Liver (tissue), 9 donors: Measurements from ENCODE around the gene GALNT17. TPM values are rescaled to one million over a fixed set of nuclear protein-coding genes. Genes with fewer than 3 reads are reported as not detected.

Experiments
- DNase-seq: peaks from one replicate; pipeline ENCODE4 v3.0.0-alpha.2; 2017; ENCODE audit warnings: low spot score
- H3K27ac ChIP-seq, 2 donors: one replicate each; pipeline ENCODE4 v1.7.0; 2013; ENCODE audit warnings: inconsistent platforms in 2 of 2, low read length in 2 of 2, control low read depth in 1 of 2, low read depth in 1 of 2, mild to moderate bottlenecking in 1 of 2
- H3K27me3 ChIP-seq, 4 donors: one replicate each; pipeline versions ENCODE4 v1.6.1 to v1.7.0; 2013; ENCODE audit warnings: low read length in 3 of 4, inconsistent platforms in 1 of 4, mild to moderate bottlenecking in 1 of 4, moderate library complexity in 1 of 4; ENCODE audit not compliant: control insufficient read depth in 4 of 4, insufficient read depth in 4 of 4
- H3K36me3 ChIP-seq, 4 donors: one replicate each; pipeline versions ENCODE4 v1.6.1 to v1.7.0; 2013; ENCODE audit warnings: low read length in 3 of 4, mild to moderate bottlenecking in 3 of 4, low read depth in 1 of 4, moderate library complexity in 1 of 4; ENCODE audit not compliant: control insufficient read depth in 4 of 4, insufficient read depth in 3 of 4
- H3K4me1 ChIP-seq, 4 donors: one replicate each; pipeline versions ENCODE4 v1.6.1 to v1.7.0; 2013; ENCODE audit warnings: low read length in 3 of 4, mild to moderate bottlenecking in 3 of 4, moderate library complexity in 1 of 4; ENCODE audit not compliant: control insufficient read depth in 4 of 4, insufficient read depth in 4 of 4
- H3K4me3 ChIP-seq, 3 donors: one replicate each; pipeline versions ENCODE4 v1.6.1 to v1.7.0; 2013; ENCODE audit warnings: low read length in 3 of 3, control low read depth in 1 of 3, low read depth in 1 of 3, mild to moderate bottlenecking in 1 of 3
- H3K9ac ChIP-seq, 2 donors: one replicate each; pipeline ENCODE4 v1.7.0; 2013; ENCODE audit warnings: low read length in 2 of 2, mild to moderate bottlenecking in 2 of 2, moderate library complexity in 2 of 2, control low read depth in 1 of 2, low read depth in 1 of 2
- H3K9me3 ChIP-seq, 4 donors: one replicate each; pipeline versions ENCODE4 v1.6.1 to v1.7.0; 2013; ENCODE audit warnings: low read length in 3 of 4; ENCODE audit not compliant: control insufficient read depth in 4 of 4
- ATF3 ChIP-seq: IDR thresholded peaks from 2 replicates; pipeline ENCODE4 v1.6.1; 2016; ENCODE audit warnings: antibody characterized with exemption
- CTCF ChIP-seq: fragments of 150-350 bp; IDR thresholded peaks from 2 replicates; pipeline ENCODE4 v1.5.1; 2017; ENCODE audit warnings: improper control_type of control experiment, low read depth, low read length; ENCODE audit not compliant: missing input control
- EGR1 ChIP-seq, 2 donors: IDR thresholded peaks; 2 replicates each; pipeline ENCODE4 v1.6.1; 2016 to 2018; ENCODE audit warnings: antibody characterized with exemption in 2 of 2, low read depth in 2 of 2
- FOXA1 ChIP-seq: IDR thresholded peaks from 2 replicates; pipeline ENCODE4 v1.6.1; 2016; ENCODE audit warnings: antibody characterized with exemption
- FOXA2 ChIP-seq: IDR thresholded peaks from 2 replicates; pipeline ENCODE4 v1.6.1; 2016; ENCODE audit warnings: antibody characterized with exemption
- GABPA ChIP-seq, 2 donors: IDR thresholded peaks in 1 of 2; conservative IDR thresholded peaks in 1 of 2; 2 replicates each; pipeline ENCODE4 v1.6.1; 2016; ENCODE audit warnings: antibody characterized with exemption in 2 of 2, mild to moderate bottlenecking in 1 of 2, moderate library complexity in 1 of 2
- HNF4A ChIP-seq, 2 donors: conservative IDR thresholded peaks; 2 replicates each; pipeline ENCODE4 v1.6.1; 2016; ENCODE audit warnings: antibody characterized with exemption in 2 of 2, mild to moderate bottlenecking in 2 of 2
- HNF4G ChIP-seq: IDR thresholded peaks from 2 replicates; pipeline ENCODE4 v1.6.1; 2016; ENCODE audit warnings: antibody characterized with exemption
- JUND ChIP-seq, 2 donors: IDR thresholded peaks; 2 replicates each; pipeline ENCODE4 v1.6.1; 2016; ENCODE audit warnings: antibody characterized with exemption in 2 of 2
- MAX ChIP-seq: IDR thresholded peaks from 2 replicates; pipeline ENCODE4 v1.6.1; 2016; ENCODE audit warnings: antibody characterized with exemption
- NR2F2 ChIP-seq: IDR thresholded peaks from 2 replicates; pipeline ENCODE4 v1.6.1; 2016; ENCODE audit warnings: antibody characterized with exemption
- RAD21 ChIP-seq, 2 donors: IDR thresholded peaks; 2 replicates each; pipeline ENCODE4 v1.6.1; 2016; ENCODE audit warnings: antibody characterized with exemption in 2 of 2, mild to moderate bottlenecking in 2 of 2
- REST ChIP-seq: IDR thresholded peaks from 2 replicates; pipeline ENCODE4 v1.6.1; 2016; ENCODE audit warnings: antibody characterized with exemption, mild to moderate bottlenecking
- RXRA ChIP-seq, 2 donors: IDR thresholded peaks; 2 replicates each; pipeline ENCODE4 v1.6.1; 2017 to 2018; ENCODE audit warnings: antibody characterized with exemption in 2 of 2, mild to moderate bottlenecking in 1 of 2
- SP1 ChIP-seq: IDR thresholded peaks from 2 replicates; pipeline ENCODE4 v1.6.1; 2018; ENCODE audit warnings: antibody characterized with exemption, mild to moderate bottlenecking
- TAF1 ChIP-seq: conservative IDR thresholded peaks from 2 replicates; pipeline ENCODE4 v1.6.1; 2016; ENCODE audit warnings: antibody characterized with exemption, mild to moderate bottlenecking
- YY1 ChIP-seq: IDR thresholded peaks from 2 replicates; pipeline ENCODE4 v1.6.1; 2016; ENCODE audit warnings: antibody characterized with exemption, mild to moderate bottlenecking
- ZBTB33 ChIP-seq: IDR thresholded peaks from 2 replicates; pipeline ENCODE4 v1.6.1; 2016; ENCODE audit warnings: antibody characterized with exemption
- whole genome bisulfite sequencing: extraction: QIAGEN DNeasy Blood & Tissue Kit; methylation state at CpG from one replicate; pipeline ENCODE4 v1.1.7; 2013; 5-methylcytosine and 5-hydroxymethylcytosine counted together
- polyA plus RNA-seq, 2 donors: library from polyadenylated mRNA; stranded (reverse) in 1 of 2; unstranded in 1 of 2; fragments of 200-250 nt in 1 of 2; fragments of >200 nt in 1 of 2; fragmentation: Nextera tagmentation in 1 of 2; extraction: Ambion mirVana in 1 of 2; gene quantifications; one replicate each; pipeline versions ENCODE4 v1.2.1 to v1.2.3, GENCODE V29; 2013 to 2015
- total RNA-seq, 2 donors: library from RNA; depleted of rRNA; stranded (reverse); fragments of >200 nt; gene quantifications; one replicate each; pipeline ENCODE4 v1.2.3, GENCODE V29; 2014
- donor health status: healthy.
- donor health status: healthy.
- donor health status: healthy.
- donor health status: healthy.
- donor health status: healthy.

GALNT17 gene
- total and polyA plus RNA-seq, 4 donors: 0.10 to 0.42 (median 0.37) TPM; not detected in 1

GRCh38 chr7:71095266-71095860, 36.6 kb upstream of the GALNT17 start:
- H3K4me3 ChIP-seq: no peak overlapping the region
- peaks cover 0 to 3% (median 0%) of the 10 kb centered on the region in 4 donors for H3K27me3 ChIP-seq
- 62% methylated on average over 2 of the region's 2 CpGs for WGBS
- H3K27ac ChIP-seq: no peak overlapping the region
- no peak for DNase-seq
- H3K9ac ChIP-seq: no peak overlapping the region
- TF ChIP-seq YY1: no peak
- peaks cover 0 to 2% (median under 1%) of the 10 kb centered on the region in 4 donors for H3K9me3 ChIP-seq
- no peaks in the 10 kb centered on the region for H3K36me3 ChIP-seq
- no peaks in the 10 kb centered on the region for H3K4me1 ChIP-seq

- TF ChIP-seq EGR1 (IDR thresholded peaks at IDR 0.05; ENCODE audit: low read depth in 2 of 2): no peak
- no peak for TF ChIP-seq JUND (IDR thresholded peaks at IDR 0.05)
- TF ChIP-seq TAF1: no peak
- no peak for TF ChIP-seq ZBTB33
- no peak for TF ChIP-seq MAX
- TF ChIP-seq YY1: no peak
- TF ChIP-seq GABPA (IDR thresholded peaks at IDR 0.05 in 1 of 2, conservative IDR thresholded peaks at IDR 0.05 in 1 of 2): no peak
- no peak for TF ChIP-seq FOXA2
- no peak for TF ChIP-seq CTCF
- no peak for TF ChIP-seq HNF4A (conservative IDR thresholded peaks at IDR 0.05)
- no peak for TF ChIP-seq REST
- no peak for TF ChIP-seq HNF4G
- TF ChIP-seq ATF3: no peak
- TF ChIP-seq SP1: no peak
- no peak for TF ChIP-seq FOXA1
- no peak for TF ChIP-seq NR2F2
- TF ChIP-seq RXRA (IDR thresholded peaks at IDR 0.05): no peak
- no peak for TF ChIP-seq RAD21 (IDR thresholded peaks at IDR 0.05)
- Histone ChIP-seq H3K4me1 (no peaks in the 10 kb centered on the region), H3K27me3 (peaks cover 0 to 3% (median 0%) of the 10 kb centered on the region in 4 donors), H3K27ac (no peak overlapping the region), H3K36me3 (no peaks in the 10 kb centered on the region), H3K9ac (no peak overlapping the region), H3K9me3 (peaks cover 0 to 2% (median under 1%) of the 10 kb centered on the region in 4 donors), H3K4me3 (no peak overlapping the region)
- WGBS: 96% methylated on average over 1 of the region's 1 CpG
- no peak for DNase-seq
Observed at GRCh38 chr7:71096351-71096750, 35.6 kb upstream of the GALNT17 start.
